Astrocyte of the spinal cord (primary cell): Measurements from ENCODE around the gene MPPED1.

Source experiments
- DNase-seq: peaks from one replicate; pipeline ENCODE4 v3.0.0; 2011; ENCODE audit warnings: low read depth, low spot score
- H3K4me3 ChIP-seq: 2 replicates; pipeline ENCODE4 v1.5.1; 2011; ENCODE audit warnings: low read depth, mild to moderate bottlenecking, low read length, moderate library complexity
- in situ Hi-C: cut with HindIII; loops from 2 replicates; pipeline ENCODE4 v1.10.0; 2017; ENCODE audit warnings: low sequenced_read_pairs
- TF ChIP-seq, protein P1 (sequence below): IDR thresholded peaks from 2 replicates; pipeline ENCODE4 v1.5.1; 2012; ENCODE audit warnings: low read depth, mild to moderate bottlenecking, low read length, inconsistent platforms

The MPPED1 gene

DNA sequence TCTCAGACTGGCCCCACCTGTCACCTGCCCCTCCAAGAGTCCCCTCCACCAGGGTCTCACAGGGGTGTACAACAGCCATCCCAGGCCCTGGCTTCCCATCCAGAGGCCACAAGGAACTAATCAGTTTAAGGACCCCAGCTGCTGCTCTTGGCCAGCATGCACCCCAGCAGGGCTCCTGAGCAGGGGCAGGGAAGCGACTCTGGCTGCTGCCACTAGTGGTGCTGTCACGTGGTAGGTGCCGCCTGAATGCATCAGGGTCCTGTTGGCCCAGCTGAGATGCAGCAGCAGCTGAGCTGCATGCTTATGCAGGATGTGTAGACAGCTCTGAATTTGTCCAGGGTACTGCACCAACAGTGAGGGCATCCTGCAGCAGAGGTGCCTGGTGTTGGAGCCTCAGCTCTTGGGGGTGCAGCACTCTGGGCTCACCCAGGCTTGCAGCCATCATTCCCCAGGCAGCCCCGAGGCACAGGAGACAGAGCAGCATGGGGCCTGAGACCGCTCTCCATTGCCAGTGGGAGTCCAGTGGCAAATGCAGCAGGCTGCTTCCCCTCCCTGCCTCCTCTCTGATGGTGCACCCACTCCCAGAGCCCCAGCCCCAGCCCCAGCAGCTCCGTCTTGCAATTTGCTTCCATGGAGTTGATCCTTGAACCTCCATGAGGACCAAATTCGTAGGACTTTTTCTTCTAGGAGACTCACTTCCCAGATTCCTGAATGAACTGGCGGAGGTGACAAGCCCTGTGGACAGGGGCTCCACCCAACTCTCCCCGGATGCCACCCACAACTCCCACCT lies 98.7 kb downstream of the MPPED1 start:
- TF ChIP-seq, protein P1, sequence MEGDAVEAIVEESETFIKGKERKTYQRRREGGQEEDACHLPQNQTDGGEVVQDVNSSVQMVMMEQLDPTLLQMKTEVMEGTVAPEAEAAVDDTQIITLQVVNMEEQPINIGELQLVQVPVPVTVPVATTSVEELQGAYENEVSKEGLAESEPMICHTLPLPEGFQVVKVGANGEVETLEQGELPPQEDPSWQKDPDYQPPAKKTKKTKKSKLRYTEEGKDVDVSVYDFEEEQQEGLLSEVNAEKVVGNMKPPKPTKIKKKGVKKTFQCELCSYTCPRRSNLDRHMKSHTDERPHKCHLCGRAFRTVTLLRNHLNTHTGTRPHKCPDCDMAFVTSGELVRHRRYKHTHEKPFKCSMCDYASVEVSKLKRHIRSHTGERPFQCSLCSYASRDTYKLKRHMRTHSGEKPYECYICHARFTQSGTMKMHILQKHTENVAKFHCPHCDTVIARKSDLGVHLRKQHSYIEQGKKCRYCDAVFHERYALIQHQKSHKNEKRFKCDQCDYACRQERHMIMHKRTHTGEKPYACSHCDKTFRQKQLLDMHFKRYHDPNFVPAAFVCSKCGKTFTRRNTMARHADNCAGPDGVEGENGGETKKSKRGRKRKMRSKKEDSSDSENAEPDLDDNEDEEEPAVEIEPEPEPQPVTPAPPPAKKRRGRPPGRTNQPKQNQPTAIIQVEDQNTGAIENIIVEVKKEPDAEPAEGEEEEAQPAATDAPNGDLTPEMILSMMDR, result no peak
- H3K4me3 ChIP-seq, result no peak overlapping the region
- no peak for DNase-seq
- in situ Hi-C loops, result no loop called here

DNA sequence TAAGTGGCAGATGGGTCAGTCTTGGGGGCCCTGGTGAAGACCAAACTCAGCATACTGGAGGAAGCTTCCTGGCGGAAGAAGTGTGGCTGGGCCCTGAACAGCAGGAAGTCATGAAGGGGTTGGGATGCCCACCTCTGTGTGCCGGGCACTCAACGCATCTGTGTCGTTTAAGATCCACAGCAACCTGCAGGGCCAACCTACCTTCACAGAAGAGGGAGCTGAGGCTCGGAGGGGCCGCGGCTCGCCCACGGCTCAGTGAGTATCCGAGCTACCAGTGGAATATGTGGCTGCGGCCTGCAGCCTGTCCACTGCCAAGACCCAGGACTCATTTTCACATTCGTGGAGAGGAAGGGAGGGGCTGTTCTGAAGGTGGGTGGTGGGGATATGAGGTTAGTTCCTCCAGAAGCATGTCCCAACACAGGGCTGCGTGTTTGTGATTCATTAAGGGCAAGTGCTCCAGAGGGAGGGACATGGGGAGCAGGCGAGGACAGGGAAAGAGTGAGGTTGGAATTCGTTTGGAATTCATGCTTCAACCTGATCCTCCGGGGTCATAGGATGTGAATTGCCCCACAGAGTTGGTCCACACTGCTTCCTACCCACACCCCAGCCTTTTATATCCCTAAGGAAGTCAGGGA lies 99.6 kb downstream of the MPPED1 start:
- TF ChIP-seq, protein P1, result no peak
- no peak for DNase-seq

GRCh38 chr22:43512279-43512678 lies 100.5 kb downstream of the MPPED1 start:
- TF ChIP-seq, protein P1, result no peak
- no peak overlapping the region for H3K4me3 ChIP-seq
- in situ Hi-C loops, result no loop called here
- DNase-seq, result no peak

More for the DNA sequence above, 99.6 kb downstream of the MPPED1 start:
- H3K4me3 ChIP-seq, result no peak overlapping the region
- in situ Hi-C loops, result no loop called here

DNA sequence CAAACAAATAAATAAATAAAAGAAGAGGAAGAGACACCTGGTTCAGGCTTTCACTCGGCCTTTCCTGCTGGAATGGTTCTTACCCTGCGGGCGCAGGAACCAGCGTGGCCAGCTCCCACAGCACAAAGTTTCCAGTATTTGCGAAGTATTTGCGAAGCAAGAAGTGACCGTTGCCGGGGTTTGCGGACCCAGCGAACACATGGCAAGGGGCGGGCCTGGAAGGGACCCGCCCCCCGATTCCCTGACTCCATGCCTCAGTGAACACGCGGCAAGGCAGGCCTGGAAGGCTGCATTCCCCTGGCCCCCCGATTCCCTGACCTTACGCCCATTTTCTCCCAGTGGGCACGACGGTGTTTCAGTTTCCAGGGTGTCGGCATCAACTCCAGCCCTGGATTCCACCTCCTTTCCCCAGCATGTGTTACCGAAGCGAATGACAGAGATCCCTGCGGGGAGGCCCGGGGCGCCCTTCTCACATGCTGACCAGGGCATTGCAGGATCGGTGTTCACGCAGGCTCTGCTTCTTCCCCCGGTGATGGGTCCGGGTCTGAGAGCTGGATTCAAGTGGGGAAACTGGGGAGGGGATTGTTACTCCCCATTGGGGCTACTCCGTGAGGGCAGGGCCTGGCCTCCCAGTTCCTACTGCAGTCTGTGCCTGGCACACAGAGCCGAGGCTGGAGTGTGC lies 102.8 kb downstream of the MPPED1 start:
- no peak overlapping the region for H3K4me3 ChIP-seq
- in situ Hi-C loops, result no loop called here
- TF ChIP-seq, protein P1, result no peak
- DNase-seq, result no peak

GRCh38 chr22:43515411-43515810 lies 103.6 kb downstream of the MPPED1 start:
- no peak overlapping the region for H3K4me3 ChIP-seq
- TF ChIP-seq, protein P1, result no peak
- in situ Hi-C loops, result no loop called here
- no peak for DNase-seq

DNA sequence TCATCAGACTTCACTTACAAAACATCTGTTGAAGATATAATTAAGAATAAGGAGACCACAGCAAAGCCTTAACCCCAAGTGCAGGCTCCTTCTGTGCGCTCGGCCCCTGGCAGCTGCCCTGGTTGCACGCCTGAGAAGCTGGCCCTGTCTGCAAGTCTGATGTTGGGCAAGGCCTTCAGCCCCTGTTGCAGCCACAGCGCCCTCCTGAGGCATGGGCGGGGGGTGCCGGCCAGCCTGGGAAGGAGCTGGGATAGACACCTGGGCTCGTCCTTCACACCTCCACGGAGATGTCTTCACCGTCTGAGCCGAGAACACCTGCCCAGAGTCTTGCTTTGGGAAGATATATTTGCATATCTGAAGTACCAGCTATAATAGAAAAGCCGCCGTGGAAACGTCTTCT lies 104.1 kb downstream of the MPPED1 start:
- in situ Hi-C loops, result no loop called here
- TF ChIP-seq, protein P1, result no peak
- H3K4me3 ChIP-seq, result no peak overlapping the region
- DNase-seq, result no peak
